HG03159 (cell line): ENCODE data around the gene ZNF821.
"Not testable (repeated sequence)": the region's sequence is repeated elsewhere in the genome, so short reads cannot be mapped to it uniquely, and the experiment has no call there.

Experiments used
- ATAC-seq: cut with Tn5 transposase; IDR thresholded peaks from one replicate; pipeline ENCODE4 v1.9.1; 2021; ENCODE audit warnings: mild to moderate bottlenecking, moderate library complexity; ENCODE audit not compliant: unreplicated experiment

Gene ZNF821

GRCh38 chr16:71863995-71864394 is 20.0 kb downstream of the ZNF821 start:
- ATAC-seq, result no peak

DNA sequence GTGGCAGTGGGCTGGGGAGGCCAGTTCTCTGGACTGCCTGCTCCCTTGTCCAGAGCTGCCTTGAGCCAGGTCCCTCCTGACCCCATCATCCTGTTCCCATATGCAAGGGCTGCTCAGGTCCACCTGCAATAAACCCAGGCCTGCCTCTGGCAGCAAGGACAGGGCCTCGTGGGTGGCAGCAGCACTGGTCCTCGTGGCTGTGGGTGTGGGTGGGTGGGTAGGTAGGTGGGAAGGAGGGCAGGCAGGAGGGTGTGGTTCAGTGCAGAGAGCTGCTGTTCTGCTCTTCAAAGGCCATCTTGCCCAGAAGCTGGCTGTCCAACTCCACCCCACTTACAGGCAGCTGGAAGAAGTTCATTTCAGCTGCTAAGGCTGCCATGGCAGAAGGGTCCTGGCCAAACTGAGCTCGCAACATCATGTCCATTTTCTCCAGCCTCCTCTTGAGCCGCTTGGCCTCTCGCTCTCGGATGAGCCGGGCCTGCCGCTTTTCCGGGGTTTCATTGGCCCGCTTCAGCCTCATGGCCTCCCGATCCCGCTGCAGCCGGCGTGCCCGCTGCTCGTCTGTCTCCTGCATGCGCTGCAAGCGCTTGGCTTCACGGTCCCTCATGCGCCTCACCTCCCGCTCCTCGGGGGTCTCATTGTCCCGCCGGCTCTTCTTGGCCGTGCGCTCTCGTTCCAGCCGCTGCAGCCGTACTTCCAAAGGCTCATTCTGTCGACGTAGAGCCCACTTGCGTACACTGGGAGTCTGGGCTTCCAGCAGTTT is 24.0 kb downstream of the ZNF821 start:
- ATAC-seq, result no peak

DNA sequence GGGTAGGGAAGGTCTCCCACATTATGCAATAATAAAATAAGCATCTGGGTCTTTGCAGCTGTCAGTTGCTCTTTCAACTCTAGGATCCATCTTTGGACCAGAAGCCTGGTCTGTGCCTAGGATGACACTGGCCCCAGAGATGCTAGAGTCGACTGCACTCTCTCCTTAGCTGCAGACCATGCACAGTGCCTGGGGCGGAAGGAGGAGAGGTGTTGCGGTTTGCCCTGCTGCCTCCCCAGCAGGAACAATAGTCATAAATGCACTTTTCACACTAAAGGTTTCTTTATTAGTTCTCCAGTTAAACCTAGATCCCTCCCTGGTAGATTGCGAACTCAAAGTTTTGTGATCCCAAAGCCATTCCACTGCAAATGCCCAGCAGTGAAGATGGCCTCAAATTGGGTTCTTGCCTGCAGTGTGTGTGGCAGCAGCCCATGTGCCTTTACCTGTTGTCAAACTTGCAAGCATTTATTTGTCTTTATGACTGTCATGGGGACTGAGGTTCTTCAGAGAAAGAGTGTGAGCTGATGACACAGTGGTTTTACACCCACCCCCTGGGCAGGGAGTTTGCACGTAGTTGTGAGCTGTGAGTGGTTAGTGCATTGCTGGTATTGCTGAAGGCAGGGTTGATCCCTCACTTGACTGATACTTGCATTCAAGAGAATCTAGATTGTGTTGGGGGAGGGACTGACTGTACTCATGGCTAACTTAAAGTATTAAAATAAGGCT is 27.9 kb downstream of the ZNF821 start:
- ATAC-seq, result no peak

- ATAC-seq, result no peak
Measured at GRCh38 chr16:71854369-71854948, 29.5 kb downstream of the ZNF821 start.

DNA sequence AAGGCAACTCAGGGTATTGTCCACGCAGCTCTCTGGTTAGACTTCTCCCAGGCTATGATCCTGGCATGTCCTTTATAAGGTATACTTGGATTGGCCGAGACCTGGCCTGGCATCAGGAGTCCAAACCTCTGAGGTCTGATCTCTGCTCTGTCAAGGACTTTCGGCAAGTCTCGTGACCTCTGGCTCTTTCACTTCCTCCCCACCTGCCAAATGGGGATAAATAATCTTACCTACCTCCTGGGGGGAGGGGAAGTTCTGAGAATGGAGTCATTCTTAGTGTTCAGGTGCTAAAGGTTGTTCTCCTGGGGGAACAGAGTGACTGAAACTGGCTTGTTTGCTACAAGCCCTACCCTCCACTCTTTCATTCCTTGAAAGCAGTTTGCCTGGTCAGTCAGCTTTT is 30.6 kb downstream of the ZNF821 start:
- ATAC-seq, result no peak

GRCh38 chr16:71852561-71852960 is 31.4 kb downstream of the ZNF821 start:
- no peak for ATAC-seq

DNA sequence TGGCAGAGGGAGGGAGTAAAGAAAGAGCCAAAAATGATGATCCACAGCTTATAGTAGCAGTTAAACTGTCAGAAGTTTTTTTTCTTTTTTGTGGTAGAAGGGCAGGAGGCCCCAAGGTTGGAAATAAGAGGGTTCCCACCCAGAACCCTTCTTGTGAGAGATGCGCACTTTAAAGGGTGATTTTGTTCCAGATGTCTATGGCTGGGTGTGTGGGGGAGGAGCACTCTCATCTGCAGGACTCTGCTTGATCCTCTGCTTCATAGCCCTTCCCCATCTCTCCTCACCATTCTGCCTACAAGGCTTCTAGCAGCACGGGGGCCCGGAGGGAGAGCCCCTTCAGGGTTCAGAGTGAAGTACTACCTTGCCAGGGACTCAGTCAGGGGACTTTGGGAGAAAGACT is 31.8 kb downstream of the ZNF821 start:
- ATAC-seq, result no peak

- ATAC-seq, result no peak
Measured at GRCh38 chr16:71851746-71852145, 32.2 kb downstream of the ZNF821 start.

DNA sequence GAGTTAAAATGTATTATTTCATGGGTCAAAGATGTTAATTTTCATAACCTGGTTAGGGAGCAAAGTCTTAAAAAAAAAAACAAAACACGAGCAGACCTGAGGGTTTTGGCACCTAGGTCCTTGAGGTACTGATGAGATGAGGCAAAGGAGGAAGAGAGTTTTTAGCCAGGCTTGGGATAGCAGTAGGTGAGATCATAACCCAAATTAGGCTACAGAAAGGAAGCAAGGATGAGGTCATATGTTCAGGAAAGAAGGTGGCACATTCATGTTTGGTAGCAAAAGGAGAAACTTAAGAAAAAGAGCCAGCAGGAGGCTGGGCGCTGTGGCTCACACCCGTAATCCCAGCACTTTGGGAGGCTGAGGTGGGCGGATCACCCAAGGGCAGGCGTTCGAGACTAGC is 35.4 kb downstream of the ZNF821 start:
- ATAC-seq, result no peak

GRCh38 chr16:71847096-71847495 is 36.9 kb downstream of the ZNF821 start:
- ATAC-seq, result no peak

DNA sequence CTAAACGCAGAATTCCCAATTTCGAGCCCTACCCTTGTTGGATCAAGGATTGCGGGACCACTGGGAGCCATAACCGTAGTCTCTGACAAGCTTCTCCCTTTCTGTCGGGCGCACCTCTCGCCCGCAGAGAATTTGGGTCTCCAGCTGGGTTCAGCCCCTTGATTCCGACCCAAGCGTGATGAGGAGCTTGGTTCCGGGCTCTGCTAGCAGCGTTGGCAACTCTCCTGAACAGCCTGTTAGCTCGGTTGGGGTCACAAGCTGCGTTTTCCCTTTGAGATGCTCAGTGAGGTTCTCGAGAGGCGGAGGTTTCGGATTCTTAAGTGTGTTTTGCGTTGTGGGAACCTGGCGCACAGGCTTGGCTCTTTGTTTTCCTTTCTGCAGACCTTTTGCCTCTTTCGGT is 37.6 kb downstream of the ZNF821 start:
- ATAC-seq, result no peak

DNA sequence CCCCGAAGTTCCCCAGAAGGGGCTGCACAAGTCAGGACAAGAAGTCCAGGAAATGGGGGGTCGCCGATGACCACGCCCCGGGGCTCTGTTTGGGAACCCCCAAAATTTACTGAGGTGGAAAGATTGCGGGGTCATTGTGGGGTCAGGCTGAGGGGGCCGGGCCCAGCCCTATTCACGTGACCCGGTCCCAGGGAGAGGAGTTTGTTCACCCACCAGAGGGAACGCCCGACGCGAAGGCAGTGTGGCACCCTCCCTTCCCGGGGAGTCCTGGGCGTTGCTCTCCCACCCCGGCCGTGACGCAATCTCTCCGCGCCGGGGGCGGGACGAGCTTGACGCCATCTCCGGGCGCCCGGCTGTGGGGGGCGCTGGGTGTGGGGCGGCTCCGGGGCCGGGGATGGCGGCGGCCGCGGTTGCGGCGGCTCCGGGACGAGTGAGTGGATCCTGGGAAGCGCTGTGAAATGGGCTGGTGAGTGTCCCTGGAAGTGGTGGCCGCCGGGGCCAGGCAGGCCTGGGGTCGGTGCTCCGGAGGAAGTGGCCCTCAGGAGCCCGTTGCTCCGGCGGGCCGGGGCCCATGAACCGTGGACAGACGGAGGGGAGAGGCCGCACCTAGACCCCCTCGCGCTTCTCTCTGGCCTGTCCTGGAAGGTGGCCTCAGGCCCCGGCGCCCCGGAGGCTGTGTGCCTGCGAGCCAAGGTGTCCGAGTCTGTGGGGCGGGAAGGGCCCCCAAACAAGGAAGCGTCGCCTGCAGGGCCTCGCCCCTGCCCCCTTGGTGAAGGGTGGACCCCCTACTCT is 38.1 kb downstream of the ZNF821 start, which contains the start of gene ATXN1L:
Gene ATXN1L (plus strand): TSS at position 338 of the 792 bp plus-strand sequence. CDS start 3,765 bp downstream, outside the sequence.
- ATAC-seq, result peak; percentile 63

GRCh38 chr16:71843572-71843971 is 40.4 kb downstream of the ZNF821 start:
- no peak for ATAC-seq

DNA sequence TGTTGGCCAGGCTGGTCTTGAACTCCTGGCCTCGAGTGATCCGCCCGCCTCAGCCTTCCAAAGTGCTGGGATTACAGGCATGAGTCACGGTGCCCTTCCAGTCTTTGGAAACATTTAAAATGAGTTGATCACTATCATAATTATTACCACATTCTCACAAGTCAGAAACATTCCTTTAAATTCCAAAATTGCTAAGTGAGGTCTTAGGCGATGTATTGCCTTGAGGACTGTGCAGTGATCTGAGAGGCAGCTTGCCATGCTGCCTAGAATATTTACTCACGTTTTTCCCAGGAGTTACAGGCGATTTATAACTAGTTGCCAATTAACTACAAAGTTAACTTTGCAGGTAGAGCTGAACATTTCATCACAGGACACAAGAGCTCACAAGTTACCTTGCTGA is 43.9 kb downstream of the ZNF821 start:
- ATAC-seq, result no peak

- no peak for ATAC-seq
Measured at GRCh38 chr16:71837150-71837549, 46.8 kb downstream of the ZNF821 start.

DNA sequence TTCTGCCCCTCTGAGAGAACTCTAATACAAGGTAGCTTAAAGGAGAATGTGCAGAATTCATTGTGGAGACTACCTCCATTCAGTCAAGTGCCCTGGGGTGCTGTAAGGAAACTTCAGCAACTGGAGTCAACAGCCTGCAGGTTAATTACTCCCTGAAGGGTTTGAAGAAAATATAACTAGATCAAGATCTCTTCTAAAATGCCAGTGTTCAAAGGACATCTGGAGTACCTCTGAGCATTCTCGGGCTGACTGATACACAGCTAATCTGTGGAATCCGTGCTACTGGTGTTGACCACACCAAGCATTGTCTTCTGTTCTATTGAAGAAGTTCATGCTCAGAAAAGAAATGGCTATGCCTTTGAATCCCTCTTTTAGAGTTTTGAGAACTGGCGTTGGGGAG is 49.7 kb downstream of the ZNF821 start:
- no peak for ATAC-seq

DNA sequence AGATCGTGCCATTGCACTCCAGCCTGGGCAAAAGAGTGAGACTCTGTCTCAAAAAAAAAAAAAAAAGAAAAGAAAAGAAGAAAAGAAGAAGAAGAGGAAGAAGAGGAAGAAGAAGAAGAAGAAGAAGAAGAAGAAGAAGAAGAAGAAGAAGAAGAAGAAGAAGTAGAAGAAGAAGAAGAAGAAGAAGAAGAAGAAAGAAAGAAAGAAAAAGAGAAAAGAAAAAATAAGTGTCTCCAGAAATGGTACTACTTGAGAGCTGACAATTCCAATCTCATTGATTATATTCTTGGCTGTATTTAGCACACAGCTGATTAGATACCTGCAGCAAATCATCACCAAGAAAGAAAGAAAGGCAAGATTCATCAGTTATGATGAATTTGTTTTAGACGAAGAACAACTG is 51.9 kb downstream of the ZNF821 start:
- not testable (repeated sequence) for ATAC-seq

- not testable (repeated sequence) for ATAC-seq
Measured at GRCh38 chr16:71831698-71832097, 52.3 kb downstream of the ZNF821 start.

DNA sequence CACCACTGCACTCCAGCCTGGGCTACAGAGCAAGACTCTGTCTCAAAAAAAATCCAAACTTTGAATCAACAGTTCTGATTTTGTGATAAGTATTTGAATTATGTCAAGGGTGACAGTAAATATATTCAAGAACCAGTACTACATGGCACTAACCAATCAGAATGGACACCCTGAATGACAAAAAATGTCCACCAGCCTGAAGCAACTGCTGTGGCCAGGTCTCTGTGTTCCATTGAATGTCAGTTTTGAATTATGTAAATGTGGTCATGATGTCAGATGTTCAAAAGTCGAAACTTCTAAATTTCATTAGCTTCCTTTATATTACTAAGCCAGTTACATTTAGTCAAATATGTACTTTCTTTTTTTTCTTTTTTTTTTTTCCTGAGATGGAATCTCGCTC is 53.6 kb downstream of the ZNF821 start:
- no peak for ATAC-seq

- ATAC-seq, result no peak
Measured at GRCh38 chr16:71826533-71827017, 57.4 kb downstream of the ZNF821 start.

GRCh38 chr16:71817155-71817500 is 66.9 kb downstream of the ZNF821 start:
- ATAC-seq, result peak; percentile 3
